Right lobe of liver (tissue), 4 donors: ENCODE data around the gene UBIAD1.

Experiments
- POLR2A ChIP-seq: fragments of 450-650 bp; IDR thresholded peaks from one replicate; pipeline ENCODE4 v1.6.1; 2017; ENCODE audit warnings: antibody characterized with exemption, mild to moderate bottlenecking
- TF ChIP-seq, protein P1 (sequence below), 4 donors: fragments of 200-600 bp in 3 of 4; fragments of 450-650 bp in 1 of 4; IDR thresholded peaks; one replicate each; pipeline versions ENCODE4 v1.5.1 to v1.8.0; 2016 to 2022; ENCODE audit warnings: antibody characterized with exemption in 4 of 4, mild to moderate bottlenecking in 2 of 4
- donor health status: DM: no; HTN: no; CAD: no.
- donor health status: DM: no; HTN: no; CAD: no.
- donor health status: DM: no; HTN: yes; CAD: no.

DNA sequence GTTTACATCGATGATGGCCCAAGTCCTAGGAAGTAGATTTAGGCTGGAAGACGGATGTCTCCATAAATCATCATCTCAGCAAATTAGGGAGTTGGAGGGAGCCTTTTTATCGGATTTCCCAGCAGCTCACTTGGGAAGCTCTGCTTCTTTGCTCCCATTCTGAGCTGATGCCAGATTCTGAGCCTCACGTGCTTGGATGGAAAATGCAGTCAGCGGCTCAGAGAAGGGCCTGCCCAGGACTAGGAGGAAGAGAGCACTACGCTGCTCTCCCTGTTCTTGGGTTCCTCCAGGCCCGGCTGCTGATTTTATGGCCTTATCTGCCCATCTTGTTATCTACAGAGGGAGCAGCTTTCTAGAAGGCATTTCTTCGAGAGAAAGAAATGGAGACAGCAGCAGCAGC, 42.0 kb downstream of the UBIAD1 start:
- TF ChIP-seq, protein P1, sequence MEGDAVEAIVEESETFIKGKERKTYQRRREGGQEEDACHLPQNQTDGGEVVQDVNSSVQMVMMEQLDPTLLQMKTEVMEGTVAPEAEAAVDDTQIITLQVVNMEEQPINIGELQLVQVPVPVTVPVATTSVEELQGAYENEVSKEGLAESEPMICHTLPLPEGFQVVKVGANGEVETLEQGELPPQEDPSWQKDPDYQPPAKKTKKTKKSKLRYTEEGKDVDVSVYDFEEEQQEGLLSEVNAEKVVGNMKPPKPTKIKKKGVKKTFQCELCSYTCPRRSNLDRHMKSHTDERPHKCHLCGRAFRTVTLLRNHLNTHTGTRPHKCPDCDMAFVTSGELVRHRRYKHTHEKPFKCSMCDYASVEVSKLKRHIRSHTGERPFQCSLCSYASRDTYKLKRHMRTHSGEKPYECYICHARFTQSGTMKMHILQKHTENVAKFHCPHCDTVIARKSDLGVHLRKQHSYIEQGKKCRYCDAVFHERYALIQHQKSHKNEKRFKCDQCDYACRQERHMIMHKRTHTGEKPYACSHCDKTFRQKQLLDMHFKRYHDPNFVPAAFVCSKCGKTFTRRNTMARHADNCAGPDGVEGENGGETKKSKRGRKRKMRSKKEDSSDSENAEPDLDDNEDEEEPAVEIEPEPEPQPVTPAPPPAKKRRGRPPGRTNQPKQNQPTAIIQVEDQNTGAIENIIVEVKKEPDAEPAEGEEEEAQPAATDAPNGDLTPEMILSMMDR (IDR thresholded peaks at IDR 0.05), result no peak
- no peak for TF ChIP-seq POLR2A
